Activated CD4-positive, alpha-beta T cell treated with anti-CD3 and anti-CD28 coated beads, Interleukin-2, Interleukin-4, amounts not matched to agents 100 ng/mL and 50 ng/mL, durations not matched to agents 16 hours and 8 hours (primary cell): Measurements from ENCODE around the gene NRSN2.
A peak's percentile ranks its signal among the peaks of the same experiment; 100 is the strongest.

Source experiments
- DNase-seq: peaks from one replicate; pipeline ENCODE4 v3.0.0-alpha.2; 2020; ENCODE audit warnings: low spot score

The NRSN2 gene, protein sequence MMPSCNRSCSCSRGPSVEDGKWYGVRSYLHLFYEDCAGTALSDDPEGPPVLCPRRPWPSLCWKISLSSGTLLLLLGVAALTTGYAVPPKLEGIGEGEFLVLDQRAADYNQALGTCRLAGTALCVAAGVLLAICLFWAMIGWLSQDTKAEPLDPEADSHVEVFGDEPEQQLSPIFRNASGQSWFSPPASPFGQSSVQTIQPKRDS

DNA sequence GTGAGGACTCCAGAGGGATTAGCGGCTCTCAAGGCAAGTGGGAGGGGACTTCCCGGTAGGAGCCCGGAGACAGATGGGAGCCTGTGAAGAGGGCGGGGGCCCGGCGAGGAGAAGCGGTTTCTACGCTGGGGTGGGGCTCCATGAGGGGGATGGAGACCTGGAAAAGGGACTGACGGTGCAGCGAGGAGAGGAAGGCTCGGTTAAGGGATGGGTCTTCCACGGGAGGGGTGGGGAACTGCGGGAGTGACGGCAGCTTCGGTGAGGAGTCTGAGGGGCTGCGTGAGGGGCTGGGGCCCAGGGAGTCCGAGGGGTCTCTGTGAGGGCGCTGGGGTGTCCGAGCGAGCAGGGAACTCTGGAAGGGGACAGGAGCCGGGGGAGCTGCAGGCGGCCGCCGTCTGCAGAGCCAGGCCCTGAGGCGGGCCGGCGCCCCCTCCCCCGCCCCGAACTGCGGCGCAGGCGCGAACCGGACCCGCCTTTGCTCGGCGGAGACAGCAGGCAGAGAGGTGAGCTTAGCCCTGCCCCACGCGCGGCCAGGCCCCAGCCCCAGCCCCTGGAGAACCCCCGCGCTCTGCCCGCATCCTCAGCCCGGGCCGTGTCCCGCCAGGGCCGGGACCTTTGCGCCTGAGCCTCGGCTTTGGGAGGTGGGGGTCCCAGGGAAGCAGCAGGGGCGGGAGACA lies at the start of gene NRSN2:
Gene NRSN2 (plus strand): TSS at position 472 of the 677 bp plus-strand sequence. CDS start 2,533 bp downstream, outside the sequence.
- no peak for DNase-seq

GRCh38 chr20:297925-298775 lies 48.8 kb upstream of the NRSN2 start:
- DNase-seq, result peak; percentile 59

DNA sequence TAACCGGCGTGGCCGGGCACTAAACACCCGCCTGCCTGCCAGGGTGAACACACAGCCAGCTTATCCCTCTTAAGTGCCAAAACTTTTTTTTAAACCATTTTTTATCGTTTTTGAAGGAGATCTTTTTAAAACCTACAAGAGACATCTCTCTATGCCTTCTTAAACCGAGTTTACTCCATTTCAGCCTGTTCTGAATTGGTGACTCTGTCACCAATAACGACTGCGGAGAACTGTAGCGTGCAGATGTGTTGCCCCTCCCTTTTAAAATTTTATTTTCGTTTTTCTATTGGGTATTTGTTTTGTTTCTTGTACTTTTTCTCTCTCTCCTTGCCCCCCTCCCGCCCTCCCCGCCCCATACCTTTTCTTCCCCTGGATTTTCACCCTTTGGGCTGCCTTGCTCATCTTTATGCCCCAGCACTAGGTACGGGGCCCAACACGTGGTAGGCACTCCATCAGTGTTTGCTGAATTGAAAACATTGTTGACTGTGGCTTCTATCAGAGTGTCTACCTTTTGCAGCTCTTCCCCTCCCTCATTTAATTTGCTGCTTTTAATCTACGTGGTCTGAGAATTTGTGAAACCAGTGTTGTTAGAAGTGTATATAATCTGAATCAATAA lies 48.0 kb upstream of the NRSN2 start:
- no peak for DNase-seq

DNA sequence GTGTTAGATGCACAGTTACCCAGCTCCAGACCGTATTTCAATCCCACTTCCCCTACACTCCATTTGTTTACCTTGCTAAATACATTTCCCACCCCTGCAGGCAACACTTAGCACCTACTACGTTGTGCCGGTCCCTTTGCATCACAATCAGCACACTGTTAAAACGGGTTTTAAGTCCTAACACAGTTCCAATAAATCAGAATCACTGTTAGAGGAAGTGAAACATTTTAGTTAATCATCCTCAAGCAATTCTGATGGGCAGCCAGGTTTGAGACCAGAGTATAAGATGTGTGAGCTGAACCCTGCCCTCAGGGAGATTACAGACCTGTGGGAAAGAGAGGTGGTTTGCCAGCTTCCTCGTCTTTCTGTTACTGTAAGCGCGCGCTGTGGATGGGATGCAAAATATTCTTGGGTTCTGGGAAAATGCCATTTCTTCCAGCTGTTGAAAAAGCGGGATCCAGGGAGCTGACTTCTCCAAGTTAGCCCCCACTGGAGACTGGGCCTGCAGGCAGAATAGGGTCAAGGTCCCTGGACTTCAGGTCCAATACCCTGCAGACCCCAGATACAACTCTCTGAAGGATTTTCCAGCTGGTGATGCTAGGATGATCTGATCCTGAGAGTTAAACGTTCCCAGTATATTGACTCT lies 46.4 kb upstream of the NRSN2 start:
- no peak for DNase-seq

GRCh38 chr20:301886-302848 lies 44.7 kb upstream of the NRSN2 start:
- peak; percentile 25 for DNase-seq

DNA sequence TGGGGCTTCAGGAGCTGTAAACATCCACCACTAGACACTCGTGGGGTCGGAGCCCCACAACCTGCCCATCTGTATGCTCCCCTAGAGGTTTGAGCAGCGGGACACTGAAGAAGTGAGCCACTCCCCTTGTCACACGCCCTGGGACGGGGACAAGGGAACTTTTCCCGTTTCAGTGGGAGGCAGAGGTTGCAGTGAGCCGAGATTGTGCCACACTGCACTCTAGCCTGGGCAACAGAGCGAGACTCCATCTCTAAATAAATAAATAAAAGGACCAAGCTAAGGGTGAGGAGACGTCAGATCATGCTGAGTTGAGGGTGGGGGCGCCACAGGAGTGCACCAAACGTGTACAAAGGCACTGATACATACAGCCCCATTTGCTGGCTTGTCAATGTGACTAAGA lies 41.2 kb upstream of the NRSN2 start:
- no peak for DNase-seq

DNA sequence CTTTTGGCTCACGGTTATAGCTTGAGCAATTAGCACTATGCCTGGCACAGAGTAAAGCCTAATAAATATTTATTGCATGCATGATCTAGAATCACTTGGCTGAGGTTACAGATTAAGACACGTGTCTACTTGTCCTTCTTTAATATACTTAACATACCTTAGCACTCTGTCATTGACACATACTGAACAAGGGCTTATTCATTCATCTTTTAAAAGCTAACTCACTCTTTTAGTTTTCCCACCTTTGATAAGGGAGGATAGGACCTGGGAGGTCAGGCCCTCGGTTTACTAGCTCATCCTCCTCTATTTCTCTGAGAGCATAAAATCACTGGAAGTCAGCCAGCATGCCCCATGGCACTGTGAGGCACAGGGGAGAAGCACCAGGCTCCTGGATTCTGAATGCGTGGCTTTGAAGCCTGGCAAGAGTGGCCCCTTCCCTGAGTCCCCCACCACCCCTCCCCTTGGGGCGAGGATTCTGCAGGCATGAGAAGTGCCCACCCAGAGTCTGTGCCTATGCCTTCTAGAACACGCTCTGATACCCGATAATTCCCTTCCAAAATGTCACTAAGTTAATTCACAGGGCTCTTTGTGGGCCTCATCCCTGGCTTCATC lies 38.4 kb upstream of the NRSN2 start:
- DNase-seq, result no peak

GRCh38 chr20:309306-309840 lies 37.5 kb upstream of the NRSN2 start:
- DNase-seq, result no peak

DNA sequence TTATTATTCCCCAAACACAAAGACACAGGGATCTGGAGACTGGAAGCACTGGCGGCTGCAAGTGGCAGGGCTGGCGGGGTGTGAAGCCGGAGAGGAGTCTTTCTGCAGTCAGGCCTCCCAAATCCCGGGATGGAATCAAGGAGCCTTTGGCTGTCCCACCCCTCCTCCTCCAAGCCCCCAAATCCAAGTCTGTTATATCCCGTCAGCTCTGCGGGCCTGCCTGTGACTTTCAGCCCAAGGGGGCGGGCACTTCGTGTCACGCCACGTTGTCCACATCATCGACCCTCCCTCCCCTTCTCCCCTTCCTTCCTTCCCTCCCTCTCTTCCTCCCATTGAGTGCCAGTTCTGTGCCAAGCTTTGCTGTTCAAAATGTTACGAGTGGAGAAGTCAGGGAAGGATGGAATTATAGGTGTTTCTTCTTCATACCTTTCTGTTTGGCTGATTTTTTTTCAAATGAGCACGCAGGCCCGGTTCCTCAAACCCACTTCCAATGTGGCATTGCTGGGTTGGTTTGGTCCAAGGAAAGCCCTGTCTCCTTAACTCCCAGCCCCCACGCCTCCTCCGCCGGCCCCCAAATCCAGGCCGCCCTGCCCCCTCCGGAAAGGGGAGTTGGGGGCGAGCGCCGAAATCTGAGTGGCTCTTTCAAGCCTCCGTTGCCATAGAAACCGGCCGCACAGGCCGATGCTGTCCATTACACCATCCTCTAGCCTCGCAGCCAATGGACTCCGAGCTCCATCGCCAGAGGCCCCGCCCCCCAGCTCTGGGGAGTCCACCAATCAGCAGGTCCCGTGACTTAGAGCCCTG lies 36.9 kb upstream of the NRSN2 start:
- peak; percentile 84 for DNase-seq

- no peak for DNase-seq
These were observed 36.3 kb upstream of the NRSN2 start for GRCh38 chr20:310645-311044.

- DNase-seq, result no peak
These were observed 35.3 kb upstream of the NRSN2 start for GRCh38 chr20:311609-312008.

DNA sequence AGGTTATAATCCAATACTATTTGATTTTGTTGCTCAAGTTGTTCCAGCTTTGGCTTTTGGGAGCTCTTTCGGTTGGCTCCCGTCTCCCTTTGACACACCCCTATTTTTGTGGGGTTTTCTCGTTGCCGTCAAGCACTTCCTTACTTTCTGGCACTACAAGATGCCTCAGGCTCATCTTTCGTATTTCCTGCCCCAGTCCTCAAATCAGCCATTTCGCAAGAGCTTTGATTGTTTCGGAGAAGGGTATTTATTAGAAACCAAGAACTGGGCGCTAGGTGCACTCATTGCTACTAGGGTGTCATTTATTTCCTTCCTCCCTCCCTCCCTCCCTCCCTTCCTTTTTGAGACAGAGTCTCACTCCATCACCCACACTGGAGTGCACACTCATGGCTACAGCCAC lies 34.8 kb upstream of the NRSN2 start:
- DNase-seq, result no peak

DNA sequence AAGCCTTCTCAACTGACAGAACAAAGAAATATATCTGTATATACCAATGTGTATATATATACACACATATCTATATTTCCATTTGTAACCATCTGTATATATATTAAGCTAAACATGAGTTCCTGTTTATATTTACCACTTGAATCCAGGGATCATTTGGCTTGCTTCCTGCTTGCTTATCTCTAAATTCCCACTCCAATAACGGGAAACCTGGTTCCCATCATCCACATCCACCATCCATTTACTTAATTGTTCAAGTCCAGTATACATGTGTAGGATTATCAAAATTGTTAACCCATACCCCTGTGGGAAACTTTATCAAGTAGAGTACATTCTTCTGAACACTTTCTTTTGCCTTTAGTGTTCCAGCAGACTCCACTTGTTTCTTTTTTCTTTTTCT lies 34.0 kb upstream of the NRSN2 start:
- no peak for DNase-seq

DNA sequence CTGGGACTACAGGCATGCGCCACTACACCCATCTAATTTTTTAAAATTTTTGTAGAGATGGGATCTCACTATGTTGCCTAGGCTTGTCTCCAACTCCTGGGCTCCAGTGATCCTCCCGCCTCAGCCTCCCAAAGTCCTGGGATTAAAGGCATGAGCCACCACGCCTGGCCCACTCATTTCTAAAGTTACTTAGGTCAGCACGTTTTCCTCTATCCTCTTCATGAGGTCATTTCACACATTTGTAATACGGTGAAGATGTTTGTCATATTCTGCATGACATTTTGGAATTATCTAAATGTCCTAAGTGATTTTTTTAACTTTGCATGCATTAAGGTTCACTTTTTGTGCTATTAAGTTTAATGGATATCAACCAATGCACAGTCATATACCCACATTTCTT lies 33.5 kb upstream of the NRSN2 start:
- DNase-seq, result no peak

DNA sequence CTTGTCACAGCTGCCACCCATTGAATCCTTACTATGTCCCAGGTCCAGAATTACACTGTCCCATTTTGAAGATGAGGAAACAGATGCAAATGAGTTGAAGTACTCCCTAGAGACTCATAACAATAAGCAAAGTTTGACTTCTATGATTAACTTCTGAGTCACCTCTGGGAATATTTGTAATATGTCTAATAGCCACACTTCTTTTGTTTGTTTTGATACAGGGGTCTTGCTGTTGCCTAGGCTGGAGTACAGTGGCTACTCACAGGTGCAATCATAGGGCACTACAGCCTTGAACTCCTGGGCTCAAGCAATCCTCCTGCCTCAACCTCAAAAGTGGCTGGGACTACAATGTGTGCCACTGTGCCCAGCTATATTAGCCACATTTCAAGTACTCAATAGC lies 33.0 kb upstream of the NRSN2 start:
- no peak for DNase-seq

DNA sequence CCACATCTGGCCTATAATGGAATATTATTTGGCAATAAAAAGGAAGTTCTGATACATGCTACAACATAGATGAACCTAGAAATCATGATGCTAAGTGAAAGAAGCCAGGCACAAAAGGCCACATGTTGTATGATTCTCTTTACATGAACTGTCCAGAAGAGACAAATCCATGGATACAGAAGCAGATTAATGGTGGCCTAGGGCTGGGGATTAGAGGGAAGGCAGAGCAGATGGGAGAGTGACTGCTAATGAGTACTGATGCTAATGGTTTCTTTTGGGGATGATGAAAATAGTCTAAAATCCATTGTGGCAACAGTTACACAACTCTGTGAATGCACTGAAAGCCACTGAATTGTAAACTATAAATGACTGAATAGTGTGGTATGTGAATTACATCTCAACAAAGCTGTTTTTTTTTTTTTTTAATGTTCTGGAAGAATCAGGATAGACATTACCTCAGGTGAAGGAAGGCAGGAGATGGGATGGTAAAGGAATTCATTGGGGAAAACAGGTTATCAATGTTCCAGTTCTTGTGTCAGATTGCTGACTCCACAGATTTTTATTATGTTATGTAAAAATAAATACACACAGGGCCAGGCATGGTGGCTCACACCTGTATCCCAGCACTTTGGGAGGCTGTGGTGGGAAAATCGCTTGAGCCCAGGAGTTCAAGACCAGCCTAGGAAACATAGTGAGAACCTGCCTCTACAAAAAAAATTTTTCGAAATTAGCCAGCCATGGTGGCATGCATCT lies 30.4 kb upstream of the NRSN2 start:
- no peak for DNase-seq

GRCh38 chr20:324177-325044 lies 22.5 kb upstream of the NRSN2 start:
- peak; percentile 91 for DNase-seq
